Measurements from ENCODE around the gene MDN1. TPM values are rescaled to one million over a fixed set of nuclear protein-coding genes. Genes with fewer than 3 reads are reported as not detected.

The MDN1 gene
- polyA plus RNA-seq, 4 donors: 35.6 to 48.1 (median 42.3) TPM

DNA sequence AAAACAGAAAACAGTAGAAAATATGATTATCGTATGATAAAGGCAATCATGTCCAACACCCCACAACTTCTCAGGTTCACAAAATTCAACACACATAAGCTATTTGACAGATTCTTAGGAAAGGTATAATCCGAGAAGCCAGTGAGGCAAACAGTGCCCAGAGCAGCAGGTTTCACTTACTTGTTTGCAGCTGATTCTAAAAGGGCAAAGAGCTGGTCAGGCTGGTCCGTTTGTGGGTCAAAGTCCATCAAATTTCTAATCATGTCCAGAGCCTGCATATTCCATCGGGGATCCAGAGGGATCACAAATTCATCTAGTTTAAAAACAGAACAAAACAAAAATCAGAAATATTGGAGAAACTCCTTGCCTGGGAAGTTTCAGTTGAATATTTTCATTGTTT lies 111.3 kb downstream of the MDN1 start:
- no peak for DNase-seq (ENCODE audit: low read depth in 4 of 4, low spot score in 3 of 4)

DNA sequence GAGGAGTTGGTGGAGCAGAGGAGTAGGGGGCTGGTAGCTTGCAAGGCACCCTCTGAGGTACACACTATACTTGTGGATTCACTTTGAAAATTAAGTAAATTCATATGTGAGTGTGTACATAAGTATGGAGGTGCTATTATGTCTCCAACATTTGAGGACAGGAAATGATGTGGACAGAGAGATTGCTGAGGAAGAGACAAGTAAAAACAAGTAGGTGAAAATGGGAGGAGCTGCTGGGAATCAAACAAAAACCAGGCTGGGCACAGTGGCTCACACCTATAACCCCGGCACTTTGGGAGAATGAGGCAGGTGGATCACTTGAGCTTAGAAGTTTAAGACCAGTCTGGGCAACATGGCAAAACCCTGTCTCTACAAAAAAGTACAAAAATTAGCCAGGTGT lies 111.8 kb downstream of the MDN1 start:
- no peak for DNase-seq (ENCODE audit: low read depth in 4 of 4, low spot score in 3 of 4)

DNA sequence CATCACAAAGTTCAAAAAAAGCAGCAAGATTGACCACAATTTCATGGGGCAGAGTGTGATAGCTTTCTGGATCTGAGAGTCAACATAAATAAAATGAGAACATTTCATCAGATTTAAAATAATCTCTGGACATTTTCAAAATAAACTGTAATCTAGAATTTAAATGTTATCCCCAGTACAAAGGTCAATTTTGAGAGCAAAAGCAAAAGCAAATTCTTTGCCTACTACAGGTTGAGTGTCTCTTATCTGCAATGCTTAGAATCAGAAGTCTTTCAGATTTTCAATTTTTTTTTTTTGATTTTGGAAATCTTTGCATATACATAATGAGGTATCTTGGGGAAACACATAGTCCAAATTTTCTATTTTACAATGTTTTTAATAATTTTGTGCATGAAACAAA lies 113.5 kb downstream of the MDN1 start:
- DNase-seq (ENCODE audit: low read depth in 4 of 4, low spot score in 3 of 4): no peak

DNA sequence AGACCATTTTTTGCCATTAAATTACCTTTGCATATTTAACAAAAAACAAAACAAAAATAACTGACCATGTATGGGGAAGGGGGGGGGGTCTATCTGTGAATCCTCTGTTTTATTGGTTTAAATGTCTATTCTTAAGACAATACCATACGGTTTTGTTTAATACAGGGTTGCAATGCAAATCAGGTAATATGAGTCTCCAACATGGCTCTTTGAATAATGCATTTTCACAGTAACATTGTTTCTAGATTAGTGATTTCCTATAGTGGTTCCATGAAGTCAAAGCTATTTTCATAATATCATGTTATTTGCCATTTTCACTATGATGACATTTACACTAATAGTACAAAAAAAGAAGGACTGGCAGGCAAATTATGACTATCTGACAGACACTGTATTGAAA lies 116.3 kb downstream of the MDN1 start:
- no peak for DNase-seq (ENCODE audit: low read depth in 4 of 4, low spot score in 3 of 4)

DNA sequence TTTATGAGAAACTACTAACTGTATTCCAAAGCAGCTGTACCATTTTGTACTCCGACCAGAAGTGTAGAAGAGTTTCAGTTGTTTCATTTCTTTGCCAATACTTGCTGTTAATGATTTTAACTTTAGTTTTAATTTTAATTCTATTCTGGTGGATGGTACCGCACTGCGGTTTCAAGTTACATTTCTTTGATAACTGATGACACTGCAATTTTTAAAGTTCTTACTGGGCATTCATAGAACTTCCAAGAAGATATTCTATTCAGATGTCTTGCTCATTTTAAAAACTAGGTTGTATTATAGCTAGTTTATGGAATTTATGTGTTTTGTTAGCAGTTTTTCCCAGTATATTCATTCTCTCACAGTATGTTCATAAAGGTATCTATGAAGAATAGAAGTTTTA lies 117.2 kb downstream of the MDN1 start:
- DNase-seq (ENCODE audit: low read depth in 4 of 4, low spot score in 3 of 4): no peak

DNA sequence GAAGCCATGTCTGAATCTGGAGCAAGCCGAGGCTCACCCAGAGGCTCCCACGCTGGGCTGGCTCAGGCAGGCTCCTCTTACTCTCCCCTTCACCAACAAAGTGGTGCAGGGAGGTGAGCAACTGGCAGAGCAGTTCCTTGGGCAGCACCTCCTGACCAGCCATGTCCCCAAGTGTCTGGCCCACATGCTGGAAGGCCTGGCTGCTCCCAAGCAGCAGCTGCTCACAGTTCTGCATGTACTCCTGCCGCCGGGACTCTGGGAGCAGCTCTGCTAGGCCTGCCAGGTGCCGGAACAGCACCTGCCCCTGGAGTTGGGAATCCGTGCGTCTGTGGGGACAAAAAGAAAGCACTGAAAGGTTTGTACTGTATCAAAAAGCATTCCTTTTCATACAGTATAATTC lies 123.9 kb downstream of the MDN1 start:
- no peak for DNase-seq (ENCODE audit: low read depth in 4 of 4, low spot score in 3 of 4)

DNA sequence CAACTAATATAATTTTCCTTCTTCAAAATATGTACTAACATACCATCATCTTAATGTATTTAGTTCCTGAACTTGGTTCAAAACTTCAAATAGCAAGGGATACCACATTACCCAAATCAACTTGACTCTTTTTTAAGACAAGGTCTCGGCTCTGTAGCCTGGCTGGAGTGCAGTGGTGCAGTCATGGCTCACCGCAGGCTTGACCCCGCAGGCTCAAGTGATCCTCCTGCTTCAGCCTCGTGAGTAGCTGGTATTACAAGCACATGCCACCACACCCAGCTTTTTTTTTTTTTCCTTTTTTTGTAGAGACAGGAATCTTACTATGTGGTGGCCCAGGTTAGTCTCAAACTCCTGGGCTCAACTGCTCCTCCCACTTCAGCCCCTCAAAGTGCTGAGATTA lies 125.2 kb downstream of the MDN1 start:
- DNase-seq (ENCODE audit: low read depth in 4 of 4, low spot score in 3 of 4): no peak

DNA sequence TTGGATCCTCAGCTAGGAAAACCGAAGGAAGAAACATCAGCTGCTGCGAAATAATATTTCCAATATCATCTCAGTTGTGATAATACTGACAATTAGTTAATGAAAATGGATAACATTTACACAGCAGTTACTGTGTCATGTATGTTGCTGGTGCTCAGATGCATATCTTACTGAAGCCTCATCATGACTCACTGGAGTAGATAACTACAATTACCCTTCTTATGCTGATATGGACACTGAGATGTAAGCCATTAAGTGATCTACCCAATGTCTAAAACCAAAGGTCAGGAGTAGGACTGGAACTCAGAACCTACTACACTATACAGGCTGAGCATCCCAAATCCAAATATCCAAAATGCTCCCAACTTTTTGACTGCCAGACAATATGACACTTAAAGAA lies 126.4 kb downstream of the MDN1 start:
- DNase-seq (ENCODE audit: low read depth in 4 of 4, low spot score in 3 of 4): no peak

DNA sequence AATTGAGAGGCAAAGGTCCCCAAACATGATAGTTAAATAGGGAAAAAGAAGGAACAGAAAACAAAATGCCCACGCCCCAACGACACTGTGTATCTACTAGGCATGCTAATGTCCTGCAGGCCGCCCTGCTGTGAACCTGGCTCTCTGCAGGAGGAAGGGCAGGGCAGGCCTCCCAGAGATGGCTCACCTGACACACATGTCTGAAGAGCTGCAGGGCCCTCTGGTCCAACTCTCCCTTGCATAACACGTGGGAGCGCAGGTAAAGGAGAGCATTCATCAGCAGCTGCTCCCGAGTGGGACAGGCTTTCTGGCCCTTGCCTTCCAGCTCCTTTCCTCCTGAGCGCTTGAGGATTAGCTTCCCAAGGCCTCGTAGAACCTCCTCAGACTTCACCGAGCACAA lies 127.3 kb downstream of the MDN1 start:
- DNase-seq (ENCODE audit: low read depth in 4 of 4, low spot score in 3 of 4): no peak

DNA sequence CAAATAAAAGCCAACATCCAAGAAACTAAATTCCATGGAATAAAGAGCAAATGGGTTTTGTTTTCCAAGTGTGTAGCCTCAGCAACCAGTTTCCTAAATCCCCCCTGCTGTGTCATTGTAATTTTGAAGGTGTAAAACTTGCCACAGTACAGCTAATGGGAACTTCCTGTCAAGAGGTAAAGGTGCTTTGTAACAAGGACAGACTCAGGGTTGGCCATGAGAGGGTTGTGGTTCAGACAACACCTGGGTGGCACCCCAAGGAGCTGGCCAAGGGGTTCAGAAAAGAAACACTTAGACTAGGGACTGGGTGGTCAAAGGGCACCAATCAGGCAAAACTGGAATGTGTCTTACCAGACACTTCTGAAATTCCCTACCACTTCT lies 128.7 kb downstream of the MDN1 start:
- no peak for DNase-seq (ENCODE audit: low read depth in 4 of 4, low spot score in 3 of 4)

DNA sequence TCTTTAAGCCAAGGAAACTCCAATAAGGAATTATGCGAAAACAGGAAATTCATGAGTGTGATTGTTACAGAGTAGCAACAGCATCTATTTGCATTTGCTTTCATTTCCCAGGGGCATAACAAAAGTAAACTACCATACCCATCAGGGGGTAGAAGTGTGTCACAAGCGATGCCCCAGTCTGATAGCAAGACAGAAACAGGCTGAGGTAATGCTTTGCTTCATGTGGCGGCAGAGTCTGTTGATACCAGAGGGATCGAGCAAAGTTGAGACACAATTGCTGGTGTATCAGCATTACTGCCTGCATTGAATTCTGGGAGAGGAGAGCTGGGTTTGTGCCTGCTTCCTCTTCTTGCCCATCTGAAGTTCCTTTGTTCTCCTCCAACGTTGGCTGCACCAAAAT lies 129.9 kb downstream of the MDN1 start:
- no peak for DNase-seq (ENCODE audit: low read depth in 4 of 4, low spot score in 3 of 4)

DNA sequence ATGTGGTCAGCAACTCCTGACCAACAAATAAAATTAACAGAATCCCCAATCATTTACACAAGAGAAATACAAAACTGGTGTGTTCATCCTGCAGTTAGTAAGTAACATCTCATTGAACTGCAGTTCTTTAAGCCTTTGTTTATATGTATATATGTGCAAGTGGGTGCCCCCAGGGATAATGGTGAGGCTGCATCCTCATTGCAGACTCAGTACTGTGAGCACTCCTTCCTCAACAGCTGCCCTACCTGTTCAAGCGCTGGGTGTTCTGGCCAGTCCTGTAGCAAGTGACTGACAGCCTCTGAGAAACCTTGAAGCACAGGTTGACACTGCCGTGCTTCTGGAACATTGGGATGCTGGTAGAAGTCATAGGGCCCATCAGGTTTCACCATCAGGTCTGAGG lies 131.3 kb downstream of the MDN1 start:
- DNase-seq (ENCODE audit: low read depth in 4 of 4, low spot score in 3 of 4): no peak

DNA sequence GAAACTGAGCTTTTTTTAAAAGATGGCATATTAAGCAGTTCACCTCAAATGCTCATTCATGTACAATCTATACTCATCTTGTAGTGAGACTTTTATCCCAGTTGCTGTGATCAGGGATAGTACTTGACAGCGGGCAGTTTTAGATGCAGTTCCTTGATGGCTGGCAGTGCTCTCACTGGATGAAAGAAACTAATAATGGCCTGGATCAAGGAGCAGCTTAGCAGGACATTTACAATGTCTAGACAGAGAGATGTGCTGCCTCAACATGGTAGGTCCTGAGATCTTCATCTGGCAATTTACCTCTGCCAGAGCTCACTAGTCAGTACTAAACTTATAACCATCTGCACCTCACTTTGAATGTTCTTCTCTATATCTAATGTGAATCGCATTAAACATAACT lies 134.3 kb downstream of the MDN1 start:
- no peak for DNase-seq (ENCODE audit: low read depth in 4 of 4, low spot score in 3 of 4)

DNA sequence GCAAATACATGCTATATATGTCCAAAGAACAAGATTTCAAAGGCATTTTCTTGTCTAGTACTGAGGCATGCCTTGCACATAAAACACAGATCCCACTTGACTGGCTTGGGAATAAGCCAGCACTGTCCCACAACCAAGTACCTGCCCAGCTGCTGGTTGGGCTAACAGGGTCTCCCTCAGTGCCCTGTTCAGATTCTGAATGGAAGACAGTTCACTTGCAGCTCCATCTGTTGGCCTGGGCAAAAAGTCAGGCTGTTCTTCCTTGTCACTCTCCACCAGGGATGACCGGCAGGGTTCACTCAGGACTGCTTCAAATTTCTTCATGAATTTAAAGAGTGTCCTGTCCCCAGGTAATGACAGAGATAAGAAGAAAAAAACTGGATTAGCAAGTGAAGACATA lies 136.6 kb downstream of the MDN1 start:
- no peak for DNase-seq (ENCODE audit: low read depth in 4 of 4, low spot score in 3 of 4)

DNA sequence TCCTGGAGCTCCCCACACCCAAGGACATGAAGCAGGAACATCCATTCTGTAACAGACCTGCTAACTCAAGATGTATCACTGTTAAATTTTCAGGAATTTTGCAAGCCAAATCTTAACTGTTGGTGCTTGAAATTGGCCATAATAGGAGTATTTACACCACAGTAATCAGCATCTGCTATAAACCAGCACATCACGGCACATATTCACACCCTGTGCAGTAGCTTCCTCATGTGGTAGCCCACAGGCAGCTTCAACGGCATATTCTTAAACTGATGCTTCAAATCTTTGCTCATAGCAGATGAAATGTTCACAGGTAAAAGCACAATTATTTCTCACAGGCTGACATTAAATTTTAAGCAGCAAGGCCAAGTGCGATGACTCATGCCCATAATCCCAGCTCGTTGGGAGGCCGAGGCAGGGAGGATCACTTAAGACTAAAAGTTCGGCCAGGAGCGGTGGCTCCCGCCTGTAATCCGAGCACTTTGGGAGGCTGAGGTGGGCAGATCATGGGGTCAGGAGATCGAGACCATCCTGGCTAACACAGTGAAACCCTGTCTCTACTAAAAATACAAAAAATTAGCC lies 137.5 kb downstream of the MDN1 start:
- no peak for DNase-seq (ENCODE audit: low read depth in 4 of 4, low spot score in 3 of 4)

DNA sequence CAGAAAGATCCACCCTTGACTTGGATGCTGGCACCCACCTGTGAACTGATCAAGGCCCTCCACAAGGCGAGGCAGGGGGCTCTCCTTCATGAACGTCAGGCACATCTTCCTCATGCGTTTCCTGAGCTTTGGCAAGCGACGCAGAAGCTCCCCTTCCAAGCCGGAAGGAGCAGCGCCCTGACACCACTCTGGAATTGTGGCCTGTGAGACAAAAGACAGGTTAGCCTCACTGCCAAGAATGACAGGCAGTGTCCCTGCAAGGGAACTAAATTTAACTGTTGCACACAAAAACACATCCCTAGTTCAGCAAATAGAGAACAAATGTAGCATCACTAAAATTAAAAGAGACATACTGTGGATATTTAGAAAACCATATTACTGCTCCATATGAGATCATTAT lies 139.0 kb downstream of the MDN1 start:
- no peak for DNase-seq (ENCODE audit: low read depth in 4 of 4, low spot score in 3 of 4)

DNA sequence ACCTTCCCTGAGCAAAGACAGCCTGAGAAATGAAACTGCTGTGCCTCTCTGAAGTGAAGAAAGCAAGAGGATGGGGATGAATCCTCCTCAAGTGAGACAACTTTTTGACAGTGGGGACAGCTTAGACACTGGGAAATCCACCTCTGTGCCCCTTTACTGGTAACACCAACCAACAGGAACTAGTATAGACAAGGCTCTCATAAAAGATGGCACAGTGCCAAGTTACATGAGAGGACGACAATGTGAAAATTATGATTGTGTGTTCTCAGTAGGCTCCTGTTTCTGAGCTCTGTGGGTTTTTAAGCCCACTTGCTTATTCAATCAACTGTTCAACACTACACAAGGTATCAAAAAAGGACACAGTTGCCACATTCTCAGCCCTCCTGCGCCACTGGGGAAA lies 139.4 kb downstream of the MDN1 start:
- no peak for DNase-seq (ENCODE audit: low read depth in 4 of 4, low spot score in 3 of 4)

DNA sequence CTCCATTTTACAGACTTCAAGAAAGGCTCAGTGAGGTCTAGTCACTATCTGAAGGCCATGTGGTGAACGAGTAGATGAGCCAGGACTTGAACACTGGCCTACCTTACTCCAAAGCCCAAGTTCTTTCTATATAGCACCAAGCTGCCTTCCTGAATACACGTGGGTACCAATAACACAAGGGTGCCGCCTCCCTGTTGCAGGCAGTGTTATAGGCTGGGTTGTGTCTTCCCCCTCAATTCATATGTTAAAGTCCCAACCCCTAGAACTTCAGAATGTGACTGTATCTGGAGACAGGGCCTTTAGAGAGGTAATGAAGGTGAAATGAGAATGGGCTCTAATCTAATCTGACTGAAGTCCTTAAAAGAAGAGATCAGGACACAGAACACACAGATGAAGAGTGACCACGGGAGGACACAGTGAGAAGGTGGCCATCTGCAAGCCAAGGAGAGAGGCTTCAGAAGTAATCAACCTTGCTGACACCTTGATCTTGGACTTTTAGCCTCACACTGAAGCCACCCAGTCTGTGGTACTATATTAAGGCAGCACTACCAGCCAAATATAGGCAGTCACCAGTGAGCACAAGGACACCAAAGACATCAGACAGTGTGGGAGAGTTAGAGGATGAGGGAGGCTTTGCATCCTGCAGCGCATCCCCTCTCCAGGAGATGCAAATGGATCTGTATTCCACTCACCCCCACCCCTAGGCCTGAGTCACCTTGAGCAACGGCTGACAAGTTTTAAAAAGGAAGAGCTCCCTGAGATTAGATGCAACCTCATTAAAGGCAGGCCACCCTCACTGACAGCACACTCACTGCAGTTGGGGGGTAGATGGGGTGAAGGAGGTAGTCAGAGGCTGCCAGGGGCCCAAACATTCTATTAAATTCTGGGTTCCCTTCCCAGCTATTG lies 140.1 kb downstream of the MDN1 start:
- no peak for DNase-seq (ENCODE audit: low read depth in 4 of 4, low spot score in 3 of 4)

DNA sequence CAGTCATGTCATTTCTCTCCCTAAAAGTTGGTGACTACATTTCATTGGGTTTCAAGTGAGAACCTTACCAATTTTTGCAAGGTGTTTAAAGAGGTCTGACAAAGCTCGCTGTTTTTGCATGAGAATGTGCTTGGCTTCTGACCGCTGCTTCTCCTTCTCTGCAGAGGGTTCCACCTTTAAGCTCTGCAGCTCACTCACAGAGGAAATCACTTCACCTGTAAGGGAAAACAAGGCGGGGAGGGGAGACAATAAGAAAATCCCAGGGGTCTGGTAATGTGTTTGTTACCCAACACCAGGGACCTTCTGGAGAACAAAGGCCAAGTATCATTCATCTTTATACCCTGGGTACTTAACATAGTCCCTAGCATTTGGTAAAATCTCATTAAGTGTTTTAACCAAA lies 141.1 kb downstream of the MDN1 start:
- no peak for DNase-seq (ENCODE audit: low read depth in 4 of 4, low spot score in 3 of 4)

DNA sequence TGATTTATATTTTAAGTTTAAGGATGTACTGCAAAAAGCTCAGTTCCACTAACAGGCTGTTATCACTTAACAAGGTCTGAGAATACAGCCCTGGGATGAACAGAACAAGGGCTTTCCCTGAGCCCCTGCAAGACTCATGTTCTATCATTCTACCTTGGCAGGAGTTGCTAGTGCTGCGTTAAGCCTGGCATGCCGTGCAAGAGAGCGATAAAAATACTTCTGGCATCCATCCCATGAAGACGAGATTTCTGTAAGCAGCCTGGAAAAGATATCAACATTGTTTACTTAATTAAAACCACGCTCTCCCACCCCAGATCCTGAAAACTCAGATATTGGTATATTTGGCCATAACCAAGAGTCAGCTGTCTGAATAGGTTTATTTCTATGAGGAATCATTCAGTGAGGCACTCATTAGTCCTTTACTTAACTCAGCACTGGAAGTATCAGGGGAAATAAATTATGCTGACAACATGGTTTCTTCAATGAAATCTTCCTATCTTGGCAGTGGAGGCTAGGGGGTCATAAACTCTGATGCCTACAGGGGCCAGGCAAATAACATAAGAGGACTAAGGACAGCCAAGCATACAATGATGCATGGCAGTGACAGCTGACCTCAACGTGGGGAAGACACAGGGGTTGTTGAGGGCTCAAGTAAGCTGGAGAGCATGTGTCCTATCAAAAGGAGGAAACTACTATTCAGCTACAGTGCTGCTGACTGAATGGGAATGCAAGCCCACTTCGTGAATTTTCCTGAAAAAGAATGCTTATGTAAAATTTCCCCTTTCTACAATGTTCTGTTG lies 143.4 kb downstream of the MDN1 start:
- DNase-seq (ENCODE audit: low read depth in 4 of 4, low spot score in 3 of 4): no peak

DNA sequence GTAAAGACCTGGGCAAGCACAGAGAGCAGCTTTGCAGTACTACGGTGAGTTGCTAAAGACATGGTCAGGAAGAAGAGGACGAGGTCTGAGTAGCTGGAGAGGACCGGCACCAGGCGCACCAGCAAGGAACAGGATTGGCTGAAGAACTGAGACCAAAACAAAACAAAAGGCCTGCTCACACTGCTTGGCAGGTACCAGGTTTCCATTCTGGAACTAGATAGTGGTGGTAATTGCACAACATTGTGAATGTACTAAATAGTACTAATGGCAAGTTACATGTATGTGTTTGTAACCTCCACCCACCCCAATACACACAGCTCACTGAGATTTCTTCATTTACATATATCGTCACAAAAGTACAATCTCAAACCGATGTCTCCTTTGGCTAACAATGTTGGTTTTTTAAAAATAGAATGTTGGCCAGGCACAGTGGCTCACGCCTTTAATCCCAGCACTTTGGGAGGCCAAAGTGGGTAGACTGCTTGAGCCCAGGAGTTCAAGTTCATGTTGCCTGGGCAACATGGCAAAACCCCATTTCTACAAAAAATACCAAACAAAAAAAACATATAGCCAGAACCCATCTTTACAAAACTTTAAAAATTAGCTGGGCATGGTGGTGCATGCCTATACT lies 148.5 kb downstream of the MDN1 start:
- no peak for DNase-seq (ENCODE audit: low read depth in 4 of 4, low spot score in 3 of 4)

All from left renal pelvis (tissue), 4 donors.